Parathyroid adenoma (tissue), 2 donors: ENCODE data around the gene MRPS35.

Experiments used
- H2AFZ ChIP-seq: fragments of 300-600 bp; sonication (generic); one replicate; pipeline ENCODE4 v1.7.0; 2017; ENCODE audit warnings: antibody characterized with exemption, mild to moderate bottlenecking
- H3K27ac ChIP-seq: fragments of 300-600 bp; sonication (generic); one replicate; pipeline ENCODE4 v1.7.0; 2017
- H3K27me3 ChIP-seq: fragments of 300-600 bp; sonication (generic); one replicate; pipeline ENCODE4 v1.7.0; 2017; ENCODE audit warnings: low read length; ENCODE audit not compliant: control insufficient read depth, insufficient read depth
- H3K36me3 ChIP-seq: fragments of 300-600 bp; sonication (generic); one replicate; pipeline ENCODE4 v1.7.0; 2017; ENCODE audit warnings: low read length; ENCODE audit not compliant: control insufficient read depth, insufficient read depth
- H3K4me1 ChIP-seq: fragments of 300-600 bp; sonication (generic); one replicate; pipeline ENCODE4 v1.7.0; 2017; ENCODE audit warnings: control low read depth
- H3K4me2 ChIP-seq: fragments of 300-600 bp; sonication (generic); one replicate; pipeline ENCODE4 v1.7.0; 2017; ENCODE audit warnings: low read length
- H3K4me3 ChIP-seq: fragments of 300-600 bp; sonication (generic); one replicate; pipeline ENCODE4 v1.7.0; 2017; ENCODE audit warnings: low read depth, low read length
- H3K79me2 ChIP-seq: fragments of 300-600 bp; sonication (generic); one replicate; pipeline ENCODE4 v1.7.0; 2017; ENCODE audit warnings: control low read depth
- H3K9ac ChIP-seq: fragments of 300-600 bp; sonication (generic); one replicate; pipeline ENCODE4 v1.7.0; 2017; ENCODE audit warnings: mild to moderate bottlenecking
- H3K9me3 ChIP-seq: fragments of 300-600 bp; sonication (generic); one replicate; pipeline ENCODE4 v1.7.0; 2017; ENCODE audit warnings: low read length; ENCODE audit not compliant: control insufficient read depth
- TF ChIP-seq, protein P1 (sequence below): fragments of 300-600 bp; sonication (generic); IDR thresholded peaks from one replicate; pipeline ENCODE4 v1.7.0; 2017; ENCODE audit warnings: antibody characterized with exemption, mild to moderate bottlenecking
- donor health status: primary hyperparathyroidism.

MRPS35 gene

DNA sequence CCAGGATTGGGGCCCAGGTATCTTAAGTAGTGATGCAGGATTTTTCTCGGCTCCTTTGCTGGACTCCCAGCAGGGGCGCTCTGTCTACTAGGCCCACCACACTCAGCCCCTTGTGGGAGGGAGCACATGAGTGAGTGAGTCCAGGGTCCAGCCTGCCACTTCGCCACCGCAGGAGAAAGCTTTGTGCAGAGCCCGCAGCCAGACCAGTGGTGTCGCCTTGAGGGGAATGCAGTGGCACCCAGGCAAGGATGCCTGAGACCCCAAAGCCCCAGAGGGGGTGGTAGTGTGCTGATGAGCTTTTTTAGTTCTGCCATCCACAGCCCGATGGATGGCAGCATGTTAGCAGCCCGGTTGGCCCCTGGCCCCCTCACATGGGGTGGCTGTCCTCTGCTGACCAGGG, 5.4 kb upstream of the MRPS35 start:
- no peak overlapping the region for H3K4me2 ChIP-seq
- peaks cover 1% of the 10 kb centered on the region for H3K79me2 ChIP-seq
- no peak overlapping the region for H3K9ac ChIP-seq
- no peaks in the 10 kb centered on the region for H3K4me1 ChIP-seq
- TF ChIP-seq, protein P1, sequence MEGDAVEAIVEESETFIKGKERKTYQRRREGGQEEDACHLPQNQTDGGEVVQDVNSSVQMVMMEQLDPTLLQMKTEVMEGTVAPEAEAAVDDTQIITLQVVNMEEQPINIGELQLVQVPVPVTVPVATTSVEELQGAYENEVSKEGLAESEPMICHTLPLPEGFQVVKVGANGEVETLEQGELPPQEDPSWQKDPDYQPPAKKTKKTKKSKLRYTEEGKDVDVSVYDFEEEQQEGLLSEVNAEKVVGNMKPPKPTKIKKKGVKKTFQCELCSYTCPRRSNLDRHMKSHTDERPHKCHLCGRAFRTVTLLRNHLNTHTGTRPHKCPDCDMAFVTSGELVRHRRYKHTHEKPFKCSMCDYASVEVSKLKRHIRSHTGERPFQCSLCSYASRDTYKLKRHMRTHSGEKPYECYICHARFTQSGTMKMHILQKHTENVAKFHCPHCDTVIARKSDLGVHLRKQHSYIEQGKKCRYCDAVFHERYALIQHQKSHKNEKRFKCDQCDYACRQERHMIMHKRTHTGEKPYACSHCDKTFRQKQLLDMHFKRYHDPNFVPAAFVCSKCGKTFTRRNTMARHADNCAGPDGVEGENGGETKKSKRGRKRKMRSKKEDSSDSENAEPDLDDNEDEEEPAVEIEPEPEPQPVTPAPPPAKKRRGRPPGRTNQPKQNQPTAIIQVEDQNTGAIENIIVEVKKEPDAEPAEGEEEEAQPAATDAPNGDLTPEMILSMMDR: no peak
- no peak overlapping the region for H2AFZ ChIP-seq
- H3K27ac ChIP-seq: no peak overlapping the region
- no peaks in the 10 kb centered on the region for H3K9me3 ChIP-seq
- no peaks in the 10 kb centered on the region for H3K27me3 ChIP-seq
- H3K36me3 ChIP-seq: no peaks in the 10 kb centered on the region
- H3K4me3 ChIP-seq: no peak overlapping the region

DNA sequence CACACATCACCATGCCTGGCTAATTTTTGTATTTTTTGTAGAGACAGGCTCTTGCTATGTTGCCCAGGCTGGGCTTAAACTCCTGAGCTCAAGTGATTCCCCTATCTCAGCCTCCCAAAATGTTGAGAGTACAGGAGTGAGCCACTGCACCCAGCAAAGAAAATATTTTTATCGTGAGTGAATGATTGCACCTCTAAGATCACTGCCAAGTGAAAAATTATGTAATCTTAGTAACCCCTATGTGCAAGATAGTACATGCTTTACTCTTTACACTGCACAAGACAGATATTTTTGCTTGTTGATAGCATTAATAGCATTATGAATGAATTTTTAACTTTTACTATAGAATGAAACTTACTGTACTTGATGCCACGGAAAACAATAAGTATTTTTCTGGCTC, 3.4 kb upstream of the MRPS35 start:
- Histone ChIP-seq H3K79me2 (peaks cover 20% of the 10 kb centered on the region), H3K4me1 (peaks cover 4% of the 10 kb centered on the region), H3K27me3 (no peaks in the 10 kb centered on the region), H3K9ac (no peak overlapping the region), H3K9me3 (no peaks in the 10 kb centered on the region), H2AFZ (no peak overlapping the region), H3K4me2 (no peak overlapping the region), H3K27ac (no peak overlapping the region), H3K36me3 (no peaks in the 10 kb centered on the region), H3K4me3 (no peak overlapping the region)
- TF ChIP-seq, protein P1: no peak

DNA sequence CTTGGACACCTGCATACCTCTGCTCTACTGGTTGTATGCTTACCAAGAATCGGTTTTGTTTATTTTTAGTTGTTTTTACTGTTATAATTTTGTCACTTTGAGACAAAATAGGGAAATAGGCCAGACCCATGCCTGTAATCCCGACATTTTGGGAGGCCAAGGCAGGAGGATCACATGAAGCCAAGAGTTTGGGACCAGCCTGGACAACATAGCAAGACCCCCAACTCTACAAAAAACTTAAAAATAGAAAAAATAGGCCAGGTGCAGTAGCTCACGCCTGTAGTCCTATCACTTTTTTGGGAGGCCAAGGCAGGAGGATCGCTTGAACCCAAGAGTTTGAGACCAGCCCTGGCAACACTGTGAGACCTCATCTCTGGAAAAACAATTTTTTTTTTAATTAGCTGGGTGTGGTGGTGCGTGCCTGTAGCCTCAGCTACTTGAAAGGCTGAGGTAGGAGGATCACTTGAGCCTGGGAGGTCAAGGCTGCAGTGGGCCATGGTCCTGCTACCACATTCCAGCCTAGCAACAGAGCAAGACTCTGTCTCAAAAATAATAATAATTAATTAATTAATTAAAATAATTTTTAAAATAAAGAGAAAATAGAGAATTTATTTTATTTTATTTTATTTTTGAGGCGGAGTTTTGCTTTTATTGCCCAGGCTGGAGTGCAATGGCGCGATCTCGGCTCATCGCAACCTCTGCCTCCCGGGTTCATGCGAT, 1.3 kb upstream of the MRPS35 start:
- H3K27ac ChIP-seq: no peak overlapping the region
- peak overlapping the region; percentile 83 for H3K4me2 ChIP-seq
- peaks cover 23% of the 10 kb centered on the region for H3K79me2 ChIP-seq
- peaks cover 7% of the 10 kb centered on the region for H3K4me1 ChIP-seq
- H3K4me3 ChIP-seq: no peak overlapping the region
- H3K9ac ChIP-seq: no peak overlapping the region
- H3K36me3 ChIP-seq: no peaks in the 10 kb centered on the region
- no peaks in the 10 kb centered on the region for H3K27me3 ChIP-seq
- peak overlapping the region; percentile 97 for H2AFZ ChIP-seq
- TF ChIP-seq, protein P1: no peak
- no peaks in the 10 kb centered on the region for H3K9me3 ChIP-seq

GRCh38 chr12:27709932-27710591, 570 bp upstream of the MRPS35 start:
- Histone ChIP-seq H3K27ac (peak overlapping the region; percentile 72), H2AFZ (peak overlapping the region; percentile 97), H3K27me3 (no peaks in the 10 kb centered on the region)

More at GRCh38 chr12:27709932-27710591, 570 bp upstream of the MRPS35 start:
- peaks cover 7% of the 10 kb centered on the region for H3K4me1 ChIP-seq
- H3K9me3 ChIP-seq: no peaks in the 10 kb centered on the region
- H3K79me2 ChIP-seq: peaks cover 23% of the 10 kb centered on the region
- H3K36me3 ChIP-seq: no peaks in the 10 kb centered on the region
- H3K9ac ChIP-seq: peak overlapping the region; percentile 89
- peak overlapping the region; percentile 90 for H3K4me3 ChIP-seq
- H3K4me2 ChIP-seq: peak overlapping the region; percentile 83
- TF ChIP-seq, protein P1: no peak
